Activated naive CD8-positive, alpha-beta T cell treated with anti-CD3 and anti-CD28 coated beads, Interleukin-2, amount 50 U/mL, for 24 hours (primary cell): ENCODE data around the gene DCXR.
A peak's percentile ranks its signal among the peaks of the same experiment; 100 is the strongest.

ENCODE experiments used
- ATAC-seq: fragments of 150-1000 bp; cut with Tn5 transposase; one replicate; pipeline ENCODE4 v1.10.0; 2021
- DNase-seq: peaks from one replicate; pipeline ENCODE4 v3.0.0; 2021
- H3K27ac Mint-ChIP-seq: one replicate; pipeline ENCODE4 v1.8.0; 2021; ENCODE audit warnings: mild to moderate bottlenecking, mixed read lengths
- H3K27me3 Mint-ChIP-seq: one replicate; pipeline ENCODE4 v1.8.0; 2021; ENCODE audit warnings: mixed read lengths
- H3K36me3 Mint-ChIP-seq: one replicate; pipeline ENCODE4 v1.8.0; 2021; ENCODE audit warnings: low read depth, mixed read lengths
- H3K4me1 Mint-ChIP-seq: one replicate; pipeline ENCODE4 v1.8.0; 2021; ENCODE audit warnings: mixed read lengths
- H3K4me3 Mint-ChIP-seq: one replicate; pipeline ENCODE4 v1.8.0; 2021; ENCODE audit warnings: mild to moderate bottlenecking, moderate library complexity, mixed read lengths
- H3K9me3 Mint-ChIP-seq: one replicate; pipeline ENCODE4 v1.8.0; 2021; ENCODE audit warnings: mixed read lengths

The DCXR gene

DNA sequence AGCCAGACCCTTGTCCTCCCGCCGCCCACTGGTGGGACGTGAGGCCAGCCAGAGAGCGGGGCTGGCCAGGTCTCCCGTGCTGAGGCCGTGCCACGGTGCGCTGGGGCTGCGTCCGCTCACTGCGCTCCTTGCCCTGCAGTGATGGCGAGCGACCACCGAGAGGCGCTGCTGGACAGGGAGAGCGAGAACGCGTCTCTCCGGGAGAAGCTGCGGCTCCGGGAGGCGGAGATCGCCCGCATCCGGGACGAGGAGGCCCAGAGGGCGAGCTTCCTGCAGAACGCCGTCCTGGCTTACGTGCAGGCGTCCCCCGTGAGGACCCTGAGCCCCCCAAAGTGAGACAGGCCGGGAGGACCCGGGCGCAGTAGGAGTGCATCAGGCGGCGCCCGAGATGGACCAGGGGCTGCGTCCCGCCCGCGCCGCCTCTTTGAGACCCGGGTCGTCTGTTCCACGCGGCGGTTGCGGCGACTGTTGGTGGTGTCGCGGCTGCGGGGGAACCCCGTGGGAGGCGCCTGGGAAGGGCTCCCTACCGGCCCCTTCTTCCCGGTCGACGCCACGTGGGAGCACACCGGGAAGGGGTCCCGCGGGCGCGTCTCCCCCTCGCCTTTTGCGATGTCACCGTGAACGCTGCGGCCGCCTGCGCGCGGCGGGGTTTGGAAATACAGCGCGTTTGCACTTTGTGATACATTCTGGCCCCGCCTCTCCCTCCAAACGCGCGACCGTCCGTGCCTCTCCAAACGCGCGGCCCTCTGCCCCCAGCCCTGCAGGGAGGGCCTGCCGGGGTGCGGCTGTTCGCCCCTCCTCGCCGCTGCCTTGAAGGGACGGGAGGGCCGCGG is 6.8 kb downstream of the DCXR start:
- no peaks in the 10 kb centered on the region for H3K9me3 Mint-ChIP-seq
- H3K4me3 Mint-ChIP-seq = peak overlapping the region; percentile 70
- H3K36me3 Mint-ChIP-seq = peaks cover 5% of the 10 kb centered on the region
- H3K27ac Mint-ChIP-seq = no peak overlapping the region
- peak; percentile 84 for DNase-seq
- peak; percentile 68 for ATAC-seq
- H3K4me1 Mint-ChIP-seq = peaks cover 13% of the 10 kb centered on the region
- no peaks in the 10 kb centered on the region for H3K27me3 Mint-ChIP-seq

DNA sequence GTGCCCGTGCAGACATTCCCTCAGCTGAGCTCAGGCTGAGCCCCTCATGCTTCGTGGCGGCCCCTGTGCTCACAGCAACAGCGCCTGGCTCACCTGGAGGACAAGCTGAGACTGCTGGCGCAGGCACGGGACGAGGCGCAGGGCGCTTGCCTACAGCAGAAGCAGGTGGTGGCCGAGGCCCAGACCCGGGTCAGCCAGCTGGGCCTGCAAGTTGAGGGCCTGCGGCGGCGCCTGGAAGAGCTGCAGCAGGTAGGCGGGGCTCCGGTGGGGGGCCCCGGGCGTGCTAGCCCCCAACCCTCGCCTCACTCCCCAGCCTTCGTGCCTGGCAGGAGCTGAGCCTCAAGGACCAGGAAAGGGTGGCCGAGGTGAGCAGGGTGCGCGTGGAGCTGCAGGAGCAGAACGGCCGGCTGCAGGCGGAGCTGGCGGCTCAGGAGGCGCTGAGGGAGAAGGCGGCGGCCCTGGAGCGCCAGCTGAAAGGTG is 7.5 kb downstream of the DCXR start:
- DNase-seq (no peak), ATAC-seq (no peak)
- Mint-ChIP-seq H3K27me3 (no peaks in the 10 kb centered on the region), H3K4me3 (no peak overlapping the region), H3K9me3 (no peaks in the 10 kb centered on the region), H3K4me1 (peaks cover 8% of the 10 kb centered on the region), H3K27ac (no peak overlapping the region), H3K36me3 (peaks cover under 1% of the 10 kb centered on the region)

DNA sequence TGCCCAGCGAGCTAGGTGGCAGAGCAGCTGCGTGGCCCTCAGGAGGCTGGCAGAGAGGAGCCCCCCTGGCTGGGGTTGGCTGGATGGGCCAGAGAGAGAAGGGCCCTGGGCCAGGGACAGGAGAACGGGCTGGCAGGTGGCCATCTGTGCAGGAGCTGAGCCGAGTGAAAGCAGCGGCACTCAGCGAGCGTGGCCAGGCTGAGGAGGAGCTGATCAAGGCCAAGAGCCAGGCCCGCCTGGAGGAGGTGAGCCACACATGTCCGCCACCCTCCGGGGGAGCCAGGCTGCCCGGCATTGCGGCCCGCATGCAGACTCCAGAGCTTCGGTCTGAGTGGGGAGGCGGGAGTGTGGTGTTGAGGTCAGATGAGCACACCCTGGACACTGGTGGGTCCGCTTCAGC is 8.1 kb downstream of the DCXR start:
- no peaks in the 10 kb centered on the region for H3K9me3 Mint-ChIP-seq
- no peaks in the 10 kb centered on the region for H3K27me3 Mint-ChIP-seq
- no peak overlapping the region for H3K27ac Mint-ChIP-seq
- H3K36me3 Mint-ChIP-seq = no peaks in the 10 kb centered on the region
- H3K4me3 Mint-ChIP-seq = no peak overlapping the region
- ATAC-seq = no peak
- H3K4me1 Mint-ChIP-seq = peaks cover 8% of the 10 kb centered on the region
- no peak for DNase-seq

DNA sequence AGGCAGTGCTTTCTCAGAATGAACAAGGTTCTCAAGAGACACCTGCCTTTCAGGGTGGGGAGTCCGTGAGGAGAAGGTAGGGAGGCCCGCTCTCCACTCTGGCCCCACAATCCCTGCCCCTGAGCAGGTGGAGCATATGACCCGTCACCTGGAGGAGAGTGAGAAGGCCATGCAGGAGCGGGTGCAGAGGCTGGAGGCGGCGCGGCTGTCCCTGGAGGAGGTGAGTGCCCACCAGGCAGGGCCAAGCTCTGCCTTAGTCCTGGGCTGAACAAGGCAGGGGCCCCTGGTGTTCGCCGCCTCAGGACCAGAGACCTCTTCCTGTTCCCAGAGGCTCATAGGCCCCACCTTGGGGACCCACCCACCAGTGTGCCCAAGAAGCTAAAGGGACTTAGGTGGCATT is 8.5 kb downstream of the DCXR start:
- ATAC-seq (no peak), DNase-seq (no peak)
- H3K27me3 Mint-ChIP-seq = no peaks in the 10 kb centered on the region
- no peaks in the 10 kb centered on the region for H3K36me3 Mint-ChIP-seq
- no peaks in the 10 kb centered on the region for H3K9me3 Mint-ChIP-seq
- H3K27ac Mint-ChIP-seq = no peak overlapping the region
- H3K4me3 Mint-ChIP-seq = no peak overlapping the region
- peaks cover 11% of the 10 kb centered on the region for H3K4me1 Mint-ChIP-seq

DNA sequence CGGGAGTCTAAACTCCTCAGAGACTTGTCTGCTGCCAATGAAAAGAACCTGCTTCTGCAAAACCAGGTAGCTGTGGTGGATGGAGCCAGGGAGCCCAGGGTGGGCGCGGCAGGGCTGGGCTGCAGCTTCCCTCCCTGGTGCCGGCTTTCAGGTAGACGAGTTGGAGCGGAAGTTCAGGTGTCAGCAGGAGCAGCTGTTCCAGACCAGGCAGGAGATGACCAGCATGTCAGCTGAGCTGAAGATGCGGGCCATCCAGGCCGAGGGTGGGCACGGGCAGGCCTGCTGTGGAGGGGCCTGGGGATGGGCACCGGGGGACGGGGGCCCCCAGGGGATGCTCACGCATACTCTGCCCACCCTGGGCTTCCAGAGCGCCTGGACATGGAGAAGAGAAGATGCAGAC is 9.3 kb downstream of the DCXR start:
- Mint-ChIP-seq H3K4me1 (peaks cover 13% of the 10 kb centered on the region), H3K27me3 (no peaks in the 10 kb centered on the region), H3K27ac (no peak overlapping the region), H3K9me3 (no peaks in the 10 kb centered on the region), H3K36me3 (no peaks in the 10 kb centered on the region), H3K4me3 (no peak overlapping the region)
- DNase-seq (no peak), ATAC-seq (no peak)

DNA sequence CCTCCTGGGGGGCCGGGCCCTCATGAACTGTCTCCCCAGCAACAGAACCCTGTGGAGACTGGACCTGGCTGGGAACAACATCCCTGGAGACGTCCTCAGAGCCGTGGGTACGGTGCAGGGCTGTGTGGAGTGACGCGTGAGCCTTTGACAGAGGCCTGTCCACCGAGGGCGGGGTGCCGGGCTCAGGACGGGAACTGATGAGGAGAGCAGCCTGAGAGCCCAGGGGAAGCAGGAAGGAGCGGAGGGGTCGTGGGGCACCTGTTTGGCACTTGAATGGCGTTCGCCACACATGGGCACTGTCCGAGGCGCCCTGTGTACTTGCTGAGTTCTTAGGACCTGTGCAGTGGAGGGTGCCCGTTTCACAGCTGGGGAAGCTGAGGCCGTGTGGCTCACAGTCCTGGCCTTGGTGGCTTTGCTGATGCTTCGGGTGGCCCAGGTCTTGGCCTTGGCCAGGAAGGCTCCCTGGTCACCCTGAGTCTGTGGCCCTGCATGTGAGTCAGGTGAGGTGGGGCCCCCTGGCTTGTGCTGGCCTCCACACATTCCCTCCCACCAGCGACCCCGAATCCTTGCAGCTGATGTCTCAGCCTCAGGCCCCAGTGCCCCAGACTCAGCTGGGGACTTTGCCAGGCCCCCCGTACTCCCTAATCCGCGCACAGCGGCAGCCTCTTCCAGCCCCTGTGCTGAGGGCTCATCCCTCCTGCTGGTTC is 11.9 kb downstream of the DCXR start:
- no peak overlapping the region for H3K4me3 Mint-ChIP-seq
- H3K9me3 Mint-ChIP-seq = no peaks in the 10 kb centered on the region

DNA sequence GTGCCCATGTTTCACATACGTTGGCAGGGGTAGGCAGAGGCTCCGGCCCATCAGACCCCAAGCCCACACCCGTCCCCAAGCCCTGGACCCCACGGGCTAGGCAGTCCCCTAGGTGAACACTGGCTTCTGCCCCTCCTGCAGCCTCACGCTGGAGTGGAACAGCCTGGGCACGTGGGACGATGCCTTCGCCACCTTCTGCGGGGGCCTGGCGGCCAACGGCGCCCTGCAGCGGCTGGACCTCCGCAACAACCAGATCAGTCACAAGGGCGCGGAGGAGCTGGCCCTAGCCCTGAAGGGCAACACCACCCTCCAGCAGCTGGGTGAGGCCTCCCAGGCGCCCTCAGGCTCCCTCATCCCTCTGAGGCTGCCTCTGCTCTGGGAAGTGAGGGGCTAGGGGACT is 12.6 kb downstream of the DCXR start:
- no peaks in the 10 kb centered on the region for H3K27me3 Mint-ChIP-seq
- H3K4me1 Mint-ChIP-seq = peaks cover 16% of the 10 kb centered on the region
- H3K9me3 Mint-ChIP-seq = no peaks in the 10 kb centered on the region
- no peaks in the 10 kb centered on the region for H3K36me3 Mint-ChIP-seq
- DNase-seq (no peak), ATAC-seq (no peak)
- H3K27ac Mint-ChIP-seq = no peak overlapping the region
- H3K4me3 Mint-ChIP-seq = no peak overlapping the region

More for the DNA sequence above, 11.9 kb downstream of the DCXR start:
- Mint-ChIP-seq H3K36me3 (no peaks in the 10 kb centered on the region), H3K4me1 (peaks cover 18% of the 10 kb centered on the region), H3K27ac (no peak overlapping the region), H3K27me3 (no peaks in the 10 kb centered on the region)
- DNase-seq (no peak), ATAC-seq (no peak)

DNA sequence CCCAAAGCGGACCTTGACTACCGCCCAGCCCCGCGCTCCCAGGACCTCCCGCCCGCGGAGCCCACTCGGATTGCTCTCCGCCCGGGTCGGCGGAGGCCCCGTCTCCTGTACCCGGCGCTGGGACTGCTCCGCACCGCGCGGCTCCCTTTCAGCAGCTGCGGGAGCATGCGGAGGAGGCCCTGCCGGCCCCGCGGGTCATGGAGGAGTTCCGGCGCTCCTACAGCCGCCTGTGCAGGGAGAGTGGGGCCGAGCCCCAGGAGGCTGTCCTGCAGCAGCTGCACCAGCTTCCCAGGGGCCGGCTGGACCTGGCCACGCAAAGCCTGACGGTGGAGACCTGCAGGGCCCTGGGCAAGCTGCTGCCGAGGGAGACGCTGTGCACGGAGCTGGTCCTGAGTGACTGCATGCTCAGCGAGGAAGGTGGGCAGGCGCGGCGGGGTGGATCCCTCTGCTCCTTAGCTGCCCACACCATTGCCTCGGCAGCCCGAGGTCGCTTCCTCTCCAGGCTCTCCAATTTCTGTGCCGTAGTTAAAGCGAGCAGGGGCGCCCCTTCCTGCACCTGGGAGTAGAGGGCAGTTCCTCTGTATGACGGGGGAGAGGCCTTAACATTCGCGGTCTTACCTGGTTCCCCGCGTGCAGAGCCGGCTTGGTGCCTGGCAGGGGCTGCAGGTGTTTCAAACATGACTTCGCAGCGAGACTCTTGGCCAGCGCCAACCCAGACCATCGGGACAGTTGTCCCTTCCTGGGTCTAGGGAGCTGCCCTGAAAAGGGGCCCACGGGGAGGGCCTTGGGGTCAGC is 13.9 kb downstream of the DCXR start:
- H3K27ac Mint-ChIP-seq = no peak overlapping the region
- ATAC-seq (no peak), DNase-seq (peak; percentile 28)
- peaks cover 1% of the 10 kb centered on the region for H3K36me3 Mint-ChIP-seq
- peaks cover 13% of the 10 kb centered on the region for H3K4me1 Mint-ChIP-seq
- H3K9me3 Mint-ChIP-seq = no peaks in the 10 kb centered on the region
- peak overlapping the region; percentile 88 for H3K4me3 Mint-ChIP-seq
- no peaks in the 10 kb centered on the region for H3K27me3 Mint-ChIP-seq

DNA sequence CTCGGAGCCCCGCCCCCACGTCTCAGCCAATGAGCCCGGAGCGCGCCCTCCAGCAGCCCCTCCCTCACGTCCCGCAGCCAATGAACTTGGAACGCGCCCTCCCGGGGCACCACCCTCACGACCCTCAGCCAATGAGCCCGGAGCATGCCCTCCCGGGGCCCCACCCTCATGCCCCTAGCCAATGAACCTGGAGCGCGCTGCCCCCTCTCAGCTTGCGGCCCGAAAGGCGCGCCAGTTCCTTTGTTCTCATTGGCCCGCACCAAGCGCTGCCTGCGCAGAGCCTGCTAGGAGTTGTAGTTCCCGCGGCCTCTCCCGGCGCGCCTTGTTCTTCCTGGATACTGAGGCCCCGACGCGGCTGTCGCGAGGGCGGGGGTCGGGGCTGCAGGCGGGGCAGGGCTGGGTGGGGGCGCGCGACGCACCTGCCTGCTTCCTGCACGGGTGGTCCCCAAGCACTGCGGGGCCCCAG is 14.5 kb downstream of the DCXR start, which contains the start of gene LRRC45:
Gene LRRC45 (plus strand): TSS at position 325 of the 466 bp plus-strand sequence. CDS start 339 bp downstream, outside the sequence.
- Mint-ChIP-seq H3K36me3 (peaks cover 4% of the 10 kb centered on the region), H3K9me3 (no peaks in the 10 kb centered on the region), H3K4me1 (peaks cover 13% of the 10 kb centered on the region), H3K27me3 (no peaks in the 10 kb centered on the region), H3K4me3 (peak within 1 kb of the TSS; percentile 88), H3K27ac (peak within 1 kb of the TSS; percentile 78)
- peak; percentile 100 for DNase-seq
- ATAC-seq = peak; percentile 94

DNA sequence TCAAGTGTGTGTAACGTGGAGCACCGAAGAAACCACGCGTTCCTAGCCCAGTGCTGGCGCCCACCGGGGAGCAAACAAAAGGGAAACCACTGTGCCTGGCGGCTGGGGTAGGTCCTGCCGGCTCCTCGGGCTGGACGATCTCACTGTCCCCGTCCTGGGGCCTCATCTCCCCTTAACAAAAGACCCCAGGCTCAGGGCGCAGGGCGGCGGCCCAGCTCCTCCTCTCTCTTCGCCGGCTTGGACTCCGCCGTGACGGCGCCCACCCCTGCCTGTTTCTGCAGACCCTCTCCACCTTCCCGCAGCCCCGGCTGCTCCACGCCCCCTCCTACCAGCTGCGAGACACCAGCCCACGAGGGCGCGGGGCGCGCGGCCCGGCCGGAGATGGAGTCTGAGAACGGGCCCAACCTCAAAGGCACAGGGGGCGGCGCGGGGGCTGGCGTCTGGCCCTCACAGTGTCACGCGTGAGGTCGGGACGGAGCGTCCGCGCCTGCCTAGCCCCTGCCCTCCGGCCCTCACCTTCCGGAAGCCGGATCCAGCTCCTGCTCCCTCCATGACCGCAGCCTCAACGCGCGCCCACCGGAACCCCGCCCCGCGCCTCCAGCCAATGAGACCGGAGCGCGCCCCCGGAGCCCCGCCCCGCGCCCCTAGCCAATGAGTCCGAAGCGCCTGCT is 15.1 kb downstream of the DCXR start, which contains the start of gene CENPX:
Gene CENPX (minus strand): TSS at position 569 of the 671 bp plus-strand sequence. CDS start 17 bp downstream, at position 552.
- ATAC-seq = no peak
- Mint-ChIP-seq H3K27ac (peak within 1 kb of the TSS; percentile 78), H3K36me3 (peaks cover 4% of the 10 kb centered on the region), H3K4me3 (peak within 1 kb of the TSS; percentile 88), H3K4me1 (peaks cover 13% of the 10 kb centered on the region), H3K9me3 (no peaks in the 10 kb centered on the region), H3K27me3 (no peaks in the 10 kb centered on the region)
- DNase-seq = no peak

DNA sequence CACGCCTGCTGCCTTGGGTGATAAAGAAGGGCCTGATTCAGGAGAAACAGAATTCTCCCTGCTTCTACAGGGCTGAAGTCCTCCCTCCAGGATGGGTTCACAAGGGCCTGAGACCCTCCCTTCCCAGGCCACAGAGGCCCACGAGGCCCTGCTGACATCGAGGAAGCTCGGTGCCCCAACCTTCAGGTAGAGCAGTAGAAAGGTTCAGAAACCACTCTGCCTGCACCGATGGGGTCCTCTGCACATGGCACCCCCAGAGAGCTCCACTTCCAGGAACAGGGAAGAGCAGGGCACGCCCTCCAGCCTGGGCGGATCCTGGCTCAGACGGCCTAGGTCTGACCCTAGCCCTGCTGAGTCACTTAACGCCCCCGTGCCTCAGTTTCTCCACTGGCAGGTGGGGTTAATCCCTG is 15.6 kb downstream of the DCXR start:
- H3K36me3 Mint-ChIP-seq = peaks cover 4% of the 10 kb centered on the region
- no peaks in the 10 kb centered on the region for H3K27me3 Mint-ChIP-seq
- peaks cover 13% of the 10 kb centered on the region for H3K4me1 Mint-ChIP-seq
- ATAC-seq (no peak), DNase-seq (no peak)
- no peaks in the 10 kb centered on the region for H3K9me3 Mint-ChIP-seq
- H3K4me3 Mint-ChIP-seq = peak overlapping the region; percentile 88
- H3K27ac Mint-ChIP-seq = peak overlapping the region; percentile 78

DNA sequence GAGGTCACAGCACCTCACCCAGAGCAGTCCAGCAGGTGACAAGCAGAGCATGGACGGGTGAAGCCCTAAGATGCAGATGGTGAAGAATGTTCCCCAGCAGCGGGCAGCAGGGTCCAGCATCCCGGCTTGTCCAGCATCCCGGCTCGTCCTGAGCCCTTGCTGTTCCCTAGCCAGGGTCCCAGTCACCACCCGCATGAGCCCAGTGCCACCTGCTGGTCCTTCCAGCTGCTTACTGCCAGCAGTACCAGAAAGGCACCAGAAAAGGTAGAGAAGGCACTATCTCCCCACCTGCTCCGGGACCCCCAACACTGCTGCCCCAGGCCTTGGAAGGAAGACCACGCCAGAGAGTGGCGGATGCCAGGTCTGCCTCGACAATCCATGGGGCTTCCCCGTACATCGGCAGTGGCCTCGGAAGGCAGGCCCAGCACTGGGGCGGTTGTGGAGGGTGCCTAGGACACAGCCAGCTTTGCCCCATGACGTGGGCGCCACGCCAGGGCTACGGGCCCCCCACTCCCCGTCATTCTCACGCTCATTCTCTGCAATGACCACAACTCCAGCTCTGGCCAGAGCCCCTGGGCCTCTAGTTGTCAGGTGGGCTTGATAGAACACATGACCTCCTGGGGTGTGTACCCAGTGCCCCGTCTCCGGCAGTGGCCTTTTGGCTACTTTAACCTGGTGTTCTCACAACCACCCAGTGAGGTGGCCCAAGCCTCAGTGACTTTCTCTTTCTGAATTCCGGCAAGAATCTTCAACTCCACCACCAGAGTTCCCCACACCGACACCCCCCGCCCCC is 16.2 kb downstream of the DCXR start:
- Mint-ChIP-seq H3K4me1 (peaks cover 13% of the 10 kb centered on the region), H3K9me3 (no peaks in the 10 kb centered on the region), H3K27me3 (no peaks in the 10 kb centered on the region), H3K27ac (peak overlapping the region; percentile 78), H3K4me3 (peak overlapping the region; percentile 88), H3K36me3 (peaks cover 4% of the 10 kb centered on the region)
- DNase-seq (peak; percentile 61), ATAC-seq (no peak)

DNA sequence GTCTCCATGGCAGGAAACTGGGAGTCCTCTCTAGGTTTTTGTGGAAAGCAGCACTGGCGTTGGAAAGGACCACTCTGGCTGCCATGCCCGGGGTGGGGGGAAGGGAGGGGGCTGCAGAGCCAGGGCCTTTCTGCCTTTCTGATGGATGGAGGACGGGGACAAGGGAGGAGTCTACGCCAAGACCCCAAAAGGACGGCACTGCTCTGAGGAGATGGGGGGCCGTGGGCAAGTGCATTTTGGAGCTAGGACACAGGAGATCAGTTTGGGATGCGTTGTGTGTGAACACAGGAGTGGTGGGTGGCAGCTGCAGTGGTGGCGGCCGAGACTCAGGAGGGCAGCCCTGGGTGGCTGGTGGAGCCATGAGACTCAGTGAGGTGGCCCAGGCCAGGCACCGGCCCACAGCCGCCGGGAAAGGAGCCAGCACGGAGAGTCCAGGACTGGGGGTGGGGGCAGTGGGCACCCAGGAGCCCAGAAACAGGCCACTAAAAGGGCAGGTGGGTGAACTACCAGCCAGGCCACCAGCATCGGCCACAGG is 16.9 kb downstream of the DCXR start:
- Mint-ChIP-seq H3K27me3 (no peaks in the 10 kb centered on the region), H3K27ac (no peak overlapping the region), H3K4me3 (peak overlapping the region; percentile 52), H3K36me3 (peaks cover 4% of the 10 kb centered on the region), H3K9me3 (no peaks in the 10 kb centered on the region), H3K4me1 (peaks cover 13% of the 10 kb centered on the region)
- no peak for DNase-seq
- ATAC-seq = no peak
